ENCODE measurements around the gene CHST3.
A peak's percentile ranks its signal among the peaks of the same experiment; 100 is the strongest.
"Not testable (repeated sequence)": the region's sequence is repeated elsewhere in the genome, so short reads cannot be mapped to it uniquely, and the experiment has no call there.

CHST3 gene

GRCh38 chr10:72030762-72031543, 66.8 kb downstream of the CHST3 start:
- no peak for DNase-seq (ENCODE audit: low read depth, low spot score)

GRCh38 chr10:72031706-72032105, 67.5 kb downstream of the CHST3 start:
- DNase-seq (ENCODE audit: low read depth, low spot score) = no peak

- DNase-seq (ENCODE audit: low read depth, low spot score) = not testable (repeated sequence)
Measured at GRCh38 chr10:72032409-72033162, 68.4 kb downstream of the CHST3 start.

- no peak for DNase-seq (ENCODE audit: low read depth, low spot score)
Measured at GRCh38 chr10:72034040-72034499, 69.9 kb downstream of the CHST3 start.

DNA sequence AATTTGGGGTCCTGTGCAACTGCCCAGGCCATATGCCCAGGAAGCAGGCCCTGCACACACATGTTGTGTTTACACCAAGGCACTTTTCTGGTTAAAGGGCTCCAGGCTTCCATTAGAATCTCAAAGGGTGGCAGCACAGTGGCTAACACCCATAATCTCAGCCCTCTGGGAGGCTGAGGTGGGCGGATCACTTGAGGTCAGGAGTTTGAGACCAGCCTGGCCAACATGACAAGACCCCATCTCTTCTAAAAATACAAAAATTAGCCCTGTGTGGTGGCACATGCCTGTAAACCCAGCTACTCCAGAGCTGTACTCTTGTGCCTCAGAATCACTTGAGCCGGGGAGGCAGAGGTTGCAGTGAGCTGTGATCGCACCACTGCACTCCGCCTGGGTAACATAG, 70.6 kb downstream of the CHST3 start:
- DNase-seq (ENCODE audit: low read depth, low spot score) = no peak

GRCh38 chr10:72035252-72035887, 71.2 kb downstream of the CHST3 start:
- no peak for DNase-seq (ENCODE audit: low read depth, low spot score)

- DNase-seq (ENCODE audit: low read depth, low spot score) = no peak
Measured at GRCh38 chr10:72037266-72037665, 73.1 kb downstream of the CHST3 start.

DNA sequence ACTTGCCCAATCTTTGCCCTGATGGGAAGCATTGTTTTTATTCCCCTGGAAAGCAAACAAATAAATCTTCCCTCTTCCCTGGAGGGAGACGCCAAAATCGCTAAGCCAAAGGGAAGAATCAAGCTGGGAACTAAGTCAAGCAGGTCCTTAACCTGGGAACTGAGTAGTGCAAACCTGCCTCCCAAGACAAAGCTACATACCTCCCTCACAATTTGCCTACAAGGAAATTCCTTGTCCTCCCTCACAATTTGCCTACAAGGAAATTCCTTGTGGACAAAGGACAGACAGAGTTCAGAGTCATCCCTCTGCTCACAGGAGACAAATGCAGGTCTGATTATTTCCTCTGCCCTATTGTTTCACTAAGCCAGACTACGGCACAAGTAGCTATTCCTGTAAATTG, 73.6 kb downstream of the CHST3 start:
- DNase-seq (ENCODE audit: low read depth, low spot score) = no peak

DNA sequence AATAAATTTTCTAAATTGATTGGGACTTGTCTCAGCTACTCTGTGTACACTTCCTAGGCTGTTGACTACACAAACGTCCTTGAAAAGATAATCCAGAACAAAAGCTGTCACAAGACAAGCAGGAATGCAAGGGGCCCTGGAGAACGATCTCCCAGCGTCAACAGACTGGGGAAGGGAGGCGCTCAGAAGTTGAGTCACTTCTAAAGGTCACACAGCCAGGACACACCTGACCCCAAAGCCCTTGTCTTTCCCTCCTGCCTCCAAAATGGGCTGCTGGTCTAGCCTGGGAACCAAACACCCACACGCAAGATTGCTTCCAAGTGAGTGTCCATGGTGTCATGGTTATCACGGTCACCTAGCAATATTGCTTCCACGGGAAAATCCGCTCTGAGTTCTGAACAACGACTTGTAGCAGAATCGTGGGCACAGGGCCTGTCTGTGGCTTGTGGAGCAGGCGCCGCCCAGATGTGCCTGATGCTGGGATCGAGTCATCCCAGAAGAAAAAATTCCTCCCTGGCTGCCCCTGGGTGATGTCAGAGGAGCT, 74.3 kb downstream of the CHST3 start:
- DNase-seq (ENCODE audit: low read depth, low spot score) = no peak

- no peak for DNase-seq (ENCODE audit: low read depth, low spot score)
Measured at GRCh38 chr10:72039377-72039776, 75.2 kb downstream of the CHST3 start.

GRCh38 chr10:72041491-72041890, 77.3 kb downstream of the CHST3 start:
- no peak for DNase-seq (ENCODE audit: low read depth, low spot score)

DNA sequence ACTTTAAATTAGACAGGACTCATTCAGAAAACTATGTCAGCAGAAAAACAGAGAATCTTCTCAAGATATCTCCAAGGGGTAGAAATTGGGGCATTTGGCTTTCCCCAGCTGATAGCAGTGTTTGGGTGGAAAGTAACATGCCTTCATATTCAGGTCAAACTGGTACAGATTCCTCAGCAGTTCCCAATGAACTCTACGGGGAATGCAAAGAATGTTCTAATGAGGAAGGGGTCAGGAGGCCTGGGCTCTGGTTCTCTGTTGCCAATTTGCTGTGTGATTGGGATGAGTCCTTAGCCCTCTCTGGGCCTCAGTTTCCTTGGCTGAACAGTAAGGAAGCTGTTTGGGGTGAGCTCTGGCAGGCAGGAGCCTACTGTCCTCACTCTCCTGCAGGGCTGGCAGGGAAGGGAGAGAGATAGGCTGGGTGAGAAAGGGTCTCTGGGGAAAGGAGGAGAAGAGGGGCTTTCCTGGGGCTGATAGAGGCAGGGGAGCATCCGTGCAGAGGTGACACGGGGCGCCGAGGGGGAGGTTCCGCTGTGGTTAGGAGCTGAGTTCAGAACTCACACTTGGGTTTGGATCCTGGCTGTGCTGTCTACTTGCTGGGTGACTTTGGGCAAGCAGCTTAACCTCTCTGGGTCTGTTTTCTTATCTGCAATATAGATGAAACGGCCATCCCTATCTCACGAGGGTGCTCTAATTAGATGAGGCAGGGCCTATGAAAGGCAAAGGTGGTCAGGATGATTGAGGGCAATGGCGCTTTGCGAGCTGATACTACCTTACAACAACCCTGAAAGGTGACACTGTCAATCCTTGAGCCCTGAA, 79.0 kb downstream of the CHST3 start:
- DNase-seq (ENCODE audit: low read depth, low spot score) = no peak

- DNase-seq (ENCODE audit: low read depth, low spot score) = no peak
Measured at GRCh38 chr10:72044417-72045041, 80.3 kb downstream of the CHST3 start.

DNA sequence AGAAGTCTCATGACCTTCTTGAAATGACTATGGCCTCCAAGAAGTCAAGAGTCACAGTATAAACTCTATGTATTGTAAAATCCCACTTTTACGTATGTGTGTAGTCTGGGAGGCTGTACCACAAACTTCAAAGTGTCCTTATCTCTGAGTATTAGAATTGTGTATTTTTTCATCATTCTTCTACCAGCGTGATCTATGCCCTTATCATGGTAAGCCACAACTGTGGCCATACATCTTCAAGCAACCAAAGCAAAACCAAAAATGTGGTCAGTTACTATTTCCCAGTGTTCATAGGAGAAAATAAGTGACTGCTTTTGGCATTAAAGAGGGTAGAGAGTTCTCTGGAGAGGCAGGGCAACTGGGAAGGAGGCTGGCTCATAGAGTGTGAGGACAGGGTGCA, 81.4 kb downstream of the CHST3 start:
- DNase-seq (ENCODE audit: low read depth, low spot score) = no peak

- DNase-seq (ENCODE audit: low read depth, low spot score) = peak; percentile 78
Measured at GRCh38 chr10:72048450-72049124, 84.4 kb downstream of the CHST3 start.

DNA sequence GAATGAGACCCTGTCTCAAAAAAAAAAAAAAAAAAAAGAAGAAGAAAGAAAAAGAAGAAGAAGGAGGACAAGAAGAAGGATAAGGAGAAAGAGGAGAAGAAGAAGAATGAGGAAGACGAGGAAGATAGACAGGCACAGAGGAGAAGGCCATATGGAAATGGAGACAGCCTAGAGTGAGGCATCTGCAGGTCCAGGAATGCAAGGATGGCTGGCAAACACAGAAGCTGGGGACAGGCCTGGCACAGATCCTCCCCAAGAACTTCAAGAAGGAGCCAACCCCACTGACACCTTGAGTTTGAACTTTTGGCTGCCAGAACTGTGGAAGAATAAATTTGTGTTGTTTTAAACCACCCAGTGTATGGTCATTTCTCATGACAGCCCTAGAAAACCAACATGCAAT, 85.3 kb downstream of the CHST3 start:
- no peak for DNase-seq (ENCODE audit: low read depth, low spot score)

DNA sequence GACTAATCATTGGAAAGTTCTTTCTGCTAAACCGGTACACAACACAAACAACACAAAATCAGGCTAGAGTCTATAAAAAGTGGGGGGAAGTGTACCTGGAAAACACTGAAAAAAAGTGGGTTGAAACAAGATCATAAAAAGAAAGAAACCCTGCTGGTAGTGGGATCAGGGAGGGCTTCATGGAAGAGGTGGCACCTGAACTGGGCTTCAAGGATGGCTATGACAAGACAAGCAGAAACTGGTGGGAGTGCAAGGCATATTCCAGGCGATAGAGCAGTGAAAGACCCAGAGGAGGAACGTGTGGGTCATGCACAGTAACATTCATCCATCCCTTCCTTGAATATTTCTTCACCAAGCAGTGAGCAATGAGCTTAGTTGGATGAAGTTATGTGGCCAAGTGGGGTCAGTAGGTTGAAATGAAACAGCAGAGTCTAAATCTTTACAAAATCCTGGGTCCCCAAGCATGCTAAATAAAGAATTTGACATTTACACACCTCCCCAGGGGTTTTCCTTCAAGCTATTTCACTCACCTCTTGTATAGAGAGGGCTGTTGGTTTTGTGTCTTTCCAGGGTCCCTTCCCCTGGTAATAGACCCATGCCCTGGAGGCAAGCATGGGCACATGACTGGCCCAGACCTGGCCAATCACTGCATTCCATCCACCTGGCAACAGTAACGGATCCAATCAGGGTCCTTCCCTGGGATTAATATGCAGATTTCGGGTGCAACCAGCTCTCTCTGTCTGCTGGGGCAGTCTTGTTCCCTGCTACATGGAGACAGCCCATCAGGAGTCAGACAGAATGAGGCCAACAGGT, 86.0 kb downstream of the CHST3 start:
- peak; percentile 45 for DNase-seq (ENCODE audit: low read depth, low spot score)

- no peak for DNase-seq (ENCODE audit: low read depth, low spot score)
Measured at GRCh38 chr10:72050873-72051272, 86.7 kb downstream of the CHST3 start.

- no peak for DNase-seq (ENCODE audit: low read depth, low spot score)
Measured at GRCh38 chr10:72053690-72054089, 89.5 kb downstream of the CHST3 start.
